ENCODE data around the gene VSTM4. TPM values are rescaled to one million over a fixed set of nuclear protein-coding genes. Genes with fewer than 3 reads are reported as not detected.
A peak's percentile ranks its signal among the peaks of the same experiment; 100 is the strongest.

Gene VSTM4
- total and polyA plus RNA-seq, 4 donors, result 2.9 to 49.4 (median 7.2) TPM

DNA sequence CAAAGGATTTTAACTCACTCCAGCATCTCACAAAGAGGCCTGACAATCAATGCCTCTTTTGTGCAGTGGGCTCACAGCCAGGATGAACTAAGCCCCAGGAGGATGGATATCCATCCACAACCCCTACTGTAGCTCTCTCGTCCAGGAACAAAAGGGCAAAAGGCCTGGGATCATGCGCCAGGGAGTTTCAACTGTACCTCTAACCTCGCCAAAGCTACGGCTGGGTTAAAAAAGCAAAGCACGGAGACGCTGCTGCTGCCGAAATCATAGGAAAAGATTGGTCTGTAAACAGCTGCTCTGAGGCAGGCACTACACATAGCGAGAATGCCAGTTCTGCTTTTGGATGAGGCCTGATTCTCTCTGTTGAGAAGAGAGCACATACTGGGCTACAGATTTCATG lies 32.1 kb downstream of the VSTM4 start:
- Histone ChIP-seq H3K27me3 (ENCODE audit: control insufficient read depth in 3 of 3, insufficient read depth in 3 of 3, low read length in 2 of 3) (peaks cover 0 to 5% (median 0%) of the 10 kb centered on the region in 3 donors), H3K36me3 (ENCODE audit: control insufficient read depth in 4 of 4, insufficient read depth in 4 of 4, low read length in 4 of 4) (peaks cover 0 to 13% (median 0%) of the 10 kb centered on the region in 4 donors), H3K4me1 (ENCODE audit: control insufficient read depth in 5 of 5, insufficient read depth in 5 of 5, low read length in 5 of 5) (peaks cover 0 to 25% (median 10%) of the 10 kb centered on the region in 5 donors), H3K9ac (ENCODE audit: insufficient read depth in 1 of 2, low read length in 2 of 2) (no peak overlapping the region), H3K4me3 (no peak overlapping the region), H3K9me3 (ENCODE audit: control insufficient read depth in 4 of 4, insufficient read depth in 3 of 4, low read length in 3 of 4) (peaks cover 0 to 7% (median 2%) of the 10 kb centered on the region in 4 donors), H3K27ac (ENCODE audit: low read depth in 1 of 2, low read length in 1 of 2) (no peak overlapping the region)
- TF ChIP-seq, protein P1, sequence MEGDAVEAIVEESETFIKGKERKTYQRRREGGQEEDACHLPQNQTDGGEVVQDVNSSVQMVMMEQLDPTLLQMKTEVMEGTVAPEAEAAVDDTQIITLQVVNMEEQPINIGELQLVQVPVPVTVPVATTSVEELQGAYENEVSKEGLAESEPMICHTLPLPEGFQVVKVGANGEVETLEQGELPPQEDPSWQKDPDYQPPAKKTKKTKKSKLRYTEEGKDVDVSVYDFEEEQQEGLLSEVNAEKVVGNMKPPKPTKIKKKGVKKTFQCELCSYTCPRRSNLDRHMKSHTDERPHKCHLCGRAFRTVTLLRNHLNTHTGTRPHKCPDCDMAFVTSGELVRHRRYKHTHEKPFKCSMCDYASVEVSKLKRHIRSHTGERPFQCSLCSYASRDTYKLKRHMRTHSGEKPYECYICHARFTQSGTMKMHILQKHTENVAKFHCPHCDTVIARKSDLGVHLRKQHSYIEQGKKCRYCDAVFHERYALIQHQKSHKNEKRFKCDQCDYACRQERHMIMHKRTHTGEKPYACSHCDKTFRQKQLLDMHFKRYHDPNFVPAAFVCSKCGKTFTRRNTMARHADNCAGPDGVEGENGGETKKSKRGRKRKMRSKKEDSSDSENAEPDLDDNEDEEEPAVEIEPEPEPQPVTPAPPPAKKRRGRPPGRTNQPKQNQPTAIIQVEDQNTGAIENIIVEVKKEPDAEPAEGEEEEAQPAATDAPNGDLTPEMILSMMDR (IDR thresholded peaks at IDR 0.05; ENCODE audit: control extremely low read depth, extremely low read depth), result no peak
- 73 to 86% methylated on average over 8 of the region's 8 CpGs for WGBS, 2 donors
- peak in 2 of 3 donors; percentile 27 to 33 for DNase-seq
- ATAC-seq (ENCODE audit: insufficient read depth, low FRiP score), result no peak

DNA sequence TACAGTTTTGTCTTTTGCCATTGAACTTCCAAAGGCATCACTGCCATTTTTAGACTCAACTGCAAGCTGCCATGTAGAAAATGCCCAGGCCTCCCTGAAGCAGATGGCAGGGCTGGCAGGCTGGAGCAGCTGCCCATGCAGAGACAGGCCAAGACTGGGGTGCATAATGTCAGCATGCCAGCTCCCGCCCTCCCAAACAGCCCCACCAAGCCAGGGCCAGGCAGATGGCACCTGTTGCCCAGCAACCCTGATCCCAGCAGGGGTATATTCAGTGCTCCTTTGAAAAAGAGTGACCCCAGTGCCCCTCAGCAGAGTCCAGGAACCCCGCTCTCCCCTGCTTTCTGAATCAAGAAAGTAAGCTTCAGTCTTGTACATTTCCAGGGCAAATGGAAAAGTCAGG lies 32.6 kb downstream of the VSTM4 start:
- Histone ChIP-seq H3K4me1 (ENCODE audit: control insufficient read depth in 5 of 5, insufficient read depth in 5 of 5, low read length in 5 of 5) (peaks cover 0 to 25% (median 10%) of the 10 kb centered on the region in 5 donors), H3K27me3 (ENCODE audit: control insufficient read depth in 3 of 3, insufficient read depth in 3 of 3, low read length in 2 of 3) (peaks cover 0 to 7% (median 0%) of the 10 kb centered on the region in 3 donors), H3K36me3 (ENCODE audit: control insufficient read depth in 4 of 4, insufficient read depth in 4 of 4, low read length in 4 of 4) (peaks cover 0 to 13% (median 0%) of the 10 kb centered on the region in 4 donors), H3K9ac (ENCODE audit: insufficient read depth in 1 of 2, low read length in 2 of 2) (no peak overlapping the region), H3K9me3 (ENCODE audit: control insufficient read depth in 4 of 4, insufficient read depth in 3 of 4, low read length in 3 of 4) (peaks cover 0 to 7% (median 2%) of the 10 kb centered on the region in 4 donors), H3K4me3 (no peak overlapping the region), H3K27ac (ENCODE audit: low read depth in 1 of 2, low read length in 1 of 2) (no peak overlapping the region)
- TF ChIP-seq, protein P1 (IDR thresholded peaks at IDR 0.05; ENCODE audit: control extremely low read depth, extremely low read depth), result no peak
- 97% methylated on average over 2 of the region's 2 CpGs for WGBS, 2 donors
- no peak for DNase-seq
- ATAC-seq (ENCODE audit: insufficient read depth, low FRiP score), result no peak

DNA sequence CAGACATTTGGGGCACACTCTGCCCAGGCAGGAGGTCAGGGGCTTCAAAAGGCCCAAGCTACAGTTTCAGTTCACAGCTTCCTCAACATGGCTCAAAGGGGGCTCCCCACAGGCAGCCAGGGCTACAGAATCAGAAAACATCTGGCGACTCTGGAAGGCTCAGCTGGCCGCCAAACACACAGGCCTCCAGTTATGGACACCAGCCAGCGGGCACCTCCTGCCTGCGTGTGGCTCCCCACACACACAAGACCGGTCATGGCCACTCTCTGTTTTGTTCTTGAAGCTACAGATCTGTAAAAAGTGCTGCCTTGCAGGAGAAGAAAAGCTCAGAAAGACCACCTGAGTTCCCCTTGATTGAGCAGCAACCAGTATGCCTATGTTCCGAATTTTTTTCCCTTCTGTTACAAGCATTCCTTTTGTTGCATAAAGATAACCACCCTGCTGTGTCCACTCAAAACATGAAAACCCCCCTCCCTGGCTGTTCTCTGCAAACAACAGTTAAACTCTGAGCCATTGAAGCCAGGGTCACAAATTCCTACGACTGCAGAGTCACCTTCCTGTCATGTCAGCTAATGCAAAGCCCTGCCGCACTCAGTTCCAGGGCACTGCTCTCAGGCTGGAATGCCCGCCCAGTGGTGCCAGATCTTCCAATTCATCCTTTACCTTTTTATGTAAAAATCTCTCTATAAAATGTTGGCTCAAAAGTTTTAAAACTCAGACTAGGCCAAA lies 33.6 kb downstream of the VSTM4 start:
- H3K27me3 ChIP-seq (ENCODE audit: control insufficient read depth in 3 of 3, insufficient read depth in 3 of 3, low read length in 2 of 3), result peaks cover 0 to 15% (median 0%) of the 10 kb centered on the region in 3 donors
- peaks cover 0 to 5% (median under 1%) of the 10 kb centered on the region in 4 donors for H3K9me3 ChIP-seq (ENCODE audit: control insufficient read depth in 4 of 4, insufficient read depth in 3 of 4, low read length in 3 of 4)
- H3K4me1 ChIP-seq (ENCODE audit: control insufficient read depth in 5 of 5, insufficient read depth in 5 of 5, low read length in 5 of 5), result peaks cover 0 to 29% (median 10%) of the 10 kb centered on the region in 5 donors
- H3K27ac ChIP-seq (ENCODE audit: low read depth in 1 of 2, low read length in 1 of 2), result peak overlapping the region; percentile 28 to 32
- ATAC-seq (ENCODE audit: insufficient read depth, low FRiP score), result no peak
- WGBS, 2 donors, result 77 to 78% methylated on average over 9 of the region's 9 CpGs
- H3K36me3 ChIP-seq (ENCODE audit: control insufficient read depth in 4 of 4, insufficient read depth in 4 of 4, low read length in 4 of 4), result peaks cover 0 to 11% (median 0%) of the 10 kb centered on the region in 4 donors
- H3K9ac ChIP-seq (ENCODE audit: insufficient read depth in 1 of 2, low read length in 2 of 2), result no peak overlapping the region
- peak; percentile 69 to 79 (median 76) for DNase-seq
- H3K4me3 ChIP-seq, result no peak overlapping the region
- TF ChIP-seq, protein P1 (IDR thresholded peaks at IDR 0.05; ENCODE audit: control extremely low read depth, extremely low read depth), result no peak
